ENCODE results near the gene SHANK2.

The SHANK2 gene

DNA sequence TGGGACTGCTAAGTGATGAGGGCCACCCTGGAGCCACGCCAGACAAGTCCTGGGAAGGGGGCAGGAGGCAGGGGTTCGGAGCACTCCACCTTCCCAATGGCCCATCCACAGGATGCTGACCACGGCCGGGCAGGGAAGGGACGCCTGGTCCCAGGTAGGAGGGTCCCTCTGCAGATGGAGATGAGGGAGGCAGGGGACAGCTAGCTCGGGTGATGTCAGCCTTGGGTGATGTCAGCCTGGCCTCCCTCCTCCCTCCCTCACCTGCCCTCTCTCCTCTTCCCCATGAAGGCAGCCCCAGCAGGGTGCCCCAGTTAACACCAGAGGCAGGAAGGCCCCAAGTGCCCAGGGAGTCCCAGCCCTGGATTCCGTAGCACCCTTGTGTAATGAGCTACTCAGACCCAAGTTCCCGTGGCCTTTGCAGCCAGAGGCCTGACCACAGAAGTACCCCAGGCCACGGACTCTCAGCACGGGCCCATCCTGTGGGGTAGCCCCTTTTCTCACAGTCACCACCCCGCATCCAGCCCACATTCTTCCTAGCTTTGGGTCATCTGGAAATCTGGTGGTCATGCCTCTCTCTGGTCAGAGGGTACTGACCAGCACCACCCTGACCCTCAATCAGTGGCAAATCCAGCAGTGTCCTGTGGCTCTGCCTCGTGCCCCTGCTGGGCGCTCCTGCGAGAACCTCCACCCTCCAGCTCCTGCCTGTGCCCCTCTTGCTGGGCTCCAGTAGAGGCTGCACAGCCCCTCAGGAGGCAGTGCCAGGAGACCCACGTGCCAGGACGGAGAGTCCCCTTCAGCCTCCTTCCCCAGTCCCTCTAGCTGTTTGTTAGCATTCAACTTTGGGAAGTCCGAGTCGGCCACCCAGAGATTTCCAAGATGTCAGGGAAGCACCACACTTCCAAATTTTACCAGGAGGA is 47.4 kb downstream of the SHANK2 start:
- H3K4me3 ChIP-seq (ENCODE audit: low read depth, low read length): no peak overlapping the region
- DNase-seq (ENCODE audit: low read depth): no peak
- TF ChIP-seq, protein P1, sequence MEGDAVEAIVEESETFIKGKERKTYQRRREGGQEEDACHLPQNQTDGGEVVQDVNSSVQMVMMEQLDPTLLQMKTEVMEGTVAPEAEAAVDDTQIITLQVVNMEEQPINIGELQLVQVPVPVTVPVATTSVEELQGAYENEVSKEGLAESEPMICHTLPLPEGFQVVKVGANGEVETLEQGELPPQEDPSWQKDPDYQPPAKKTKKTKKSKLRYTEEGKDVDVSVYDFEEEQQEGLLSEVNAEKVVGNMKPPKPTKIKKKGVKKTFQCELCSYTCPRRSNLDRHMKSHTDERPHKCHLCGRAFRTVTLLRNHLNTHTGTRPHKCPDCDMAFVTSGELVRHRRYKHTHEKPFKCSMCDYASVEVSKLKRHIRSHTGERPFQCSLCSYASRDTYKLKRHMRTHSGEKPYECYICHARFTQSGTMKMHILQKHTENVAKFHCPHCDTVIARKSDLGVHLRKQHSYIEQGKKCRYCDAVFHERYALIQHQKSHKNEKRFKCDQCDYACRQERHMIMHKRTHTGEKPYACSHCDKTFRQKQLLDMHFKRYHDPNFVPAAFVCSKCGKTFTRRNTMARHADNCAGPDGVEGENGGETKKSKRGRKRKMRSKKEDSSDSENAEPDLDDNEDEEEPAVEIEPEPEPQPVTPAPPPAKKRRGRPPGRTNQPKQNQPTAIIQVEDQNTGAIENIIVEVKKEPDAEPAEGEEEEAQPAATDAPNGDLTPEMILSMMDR (IDR thresholded peaks at IDR 0.05; ENCODE audit: control insufficient read depth, extremely low read depth, insufficient read depth): no peak

DNA sequence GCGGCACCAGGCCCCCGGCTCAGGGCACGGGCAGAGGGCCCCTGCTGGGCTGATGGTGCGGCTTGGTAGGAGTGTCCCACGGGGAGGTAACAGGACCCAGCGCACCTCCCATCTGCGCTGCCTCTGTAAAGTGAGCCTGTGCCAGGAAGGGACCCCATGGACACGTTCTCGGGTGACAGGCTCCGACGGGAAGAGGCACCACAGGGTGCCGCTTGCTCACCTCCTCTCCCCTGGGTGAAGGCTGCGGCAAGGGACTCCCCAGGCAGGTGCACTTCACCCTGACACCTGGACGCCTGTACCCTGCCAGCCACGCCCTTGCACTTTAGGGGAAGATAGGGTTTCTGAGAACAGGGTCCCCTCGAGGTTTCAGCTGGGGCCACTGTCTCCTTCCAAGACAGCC is 48.1 kb downstream of the SHANK2 start:
- no peak overlapping the region for H3K4me3 ChIP-seq (ENCODE audit: low read depth, low read length)
- no peak for DNase-seq (ENCODE audit: low read depth)
- TF ChIP-seq, protein P1 (IDR thresholded peaks at IDR 0.05; ENCODE audit: control insufficient read depth, extremely low read depth, insufficient read depth): no peak

DNA sequence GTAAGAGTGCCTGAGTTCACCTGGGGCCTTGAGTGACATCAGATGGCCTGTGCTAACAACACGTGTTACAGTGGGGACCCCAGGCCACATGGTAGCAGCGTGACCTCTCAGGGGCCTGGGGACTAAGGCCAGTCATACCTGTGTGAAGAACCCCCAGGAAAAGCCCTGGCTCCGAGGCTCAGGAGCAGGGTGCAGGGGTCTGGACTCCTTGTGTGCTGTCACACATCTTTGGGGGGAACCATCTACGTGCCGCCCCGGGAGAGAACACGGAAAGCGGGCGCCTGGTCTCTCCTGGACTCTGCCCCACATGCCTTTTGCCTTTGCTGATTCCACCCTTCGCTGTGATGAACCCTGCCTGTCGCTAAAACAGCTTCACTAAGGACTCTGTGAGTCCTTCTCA is 48.7 kb downstream of the SHANK2 start:
- H3K4me3 ChIP-seq (ENCODE audit: low read depth, low read length): no peak overlapping the region
- no peak for DNase-seq (ENCODE audit: low read depth)
- TF ChIP-seq, protein P1 (IDR thresholded peaks at IDR 0.05; ENCODE audit: control insufficient read depth, extremely low read depth, insufficient read depth): no peak

DNA sequence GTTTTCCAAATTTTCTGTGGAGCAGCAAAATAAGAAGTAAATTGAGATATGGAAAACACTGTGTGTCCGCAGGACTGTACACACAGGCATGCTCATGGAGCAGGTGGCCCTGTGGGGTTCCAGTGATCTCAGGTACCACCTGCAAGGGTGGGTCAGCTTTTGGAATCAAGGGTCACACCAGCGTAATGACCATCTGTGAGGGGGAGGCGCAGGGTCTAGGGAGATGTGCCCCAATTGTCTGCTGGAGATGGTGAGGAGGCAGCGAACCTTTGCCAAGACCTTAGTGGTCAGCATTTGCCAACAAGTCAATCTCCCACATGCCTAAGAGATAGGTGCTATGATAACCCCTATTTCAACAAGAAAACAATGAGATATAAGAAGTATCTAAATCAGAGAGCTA is 49.4 kb downstream of the SHANK2 start:
- TF ChIP-seq, protein P1 (IDR thresholded peaks at IDR 0.05; ENCODE audit: control insufficient read depth, extremely low read depth, insufficient read depth): no peak
- DNase-seq (ENCODE audit: low read depth): no peak
- H3K4me3 ChIP-seq (ENCODE audit: low read depth, low read length): no peak overlapping the region

DNA sequence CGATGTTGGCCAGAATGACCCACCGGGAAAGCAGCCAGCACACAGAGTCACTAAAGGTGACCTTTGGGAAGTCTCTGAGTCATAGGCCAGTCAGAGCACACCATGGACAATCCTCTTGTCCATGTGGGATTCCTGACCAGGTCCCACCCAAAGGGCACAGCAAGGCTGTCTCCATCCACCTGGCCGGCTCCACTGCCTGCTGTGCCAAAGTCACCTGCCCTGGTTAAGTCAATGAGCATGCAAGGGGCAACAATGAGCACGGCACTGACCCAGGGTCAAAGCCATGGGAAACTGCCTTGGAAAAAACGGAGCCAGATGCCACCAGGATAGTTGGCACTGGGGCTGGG is 49.8 kb downstream of the SHANK2 start:
- TF ChIP-seq, protein P1 (IDR thresholded peaks at IDR 0.05; ENCODE audit: control insufficient read depth, extremely low read depth, insufficient read depth): no peak
- H3K4me3 ChIP-seq (ENCODE audit: low read depth, low read length): no peak overlapping the region
- no peak for DNase-seq (ENCODE audit: low read depth)

Data from LNCaP clone FGC (cell line).